HUES48 (cell line): Measurements from ENCODE around the gene PIGS.
"Not testable (repeated sequence)": the region's sequence is repeated elsewhere in the genome, so short reads cannot be mapped to it uniquely, and the experiment has no call there.

Experiments used
- H3K27ac ChIP-seq: one replicate; pipeline ENCODE4 v1.7.0; 2013; ENCODE audit warnings: low read depth, low read length, inconsistent platforms
- H3K27me3 ChIP-seq: 2 replicates; pipeline ENCODE4 v1.6.1; 2013; ENCODE audit warnings: mild to moderate bottlenecking, low read length; ENCODE audit not compliant: control insufficient read depth, insufficient read depth
- H3K36me3 ChIP-seq: 2 replicates; pipeline ENCODE4 v1.6.1; 2013; ENCODE audit warnings: low read length; ENCODE audit not compliant: control insufficient read depth, insufficient read depth
- H3K4me1 ChIP-seq: 2 replicates; pipeline ENCODE4 v1.6.1; 2013; ENCODE audit warnings: mild to moderate bottlenecking, low read length; ENCODE audit not compliant: control insufficient read depth, insufficient read depth
- H3K4me3 ChIP-seq: 2 replicates; pipeline ENCODE4 v1.5.1; 2013; ENCODE audit warnings: mild to moderate bottlenecking, low read depth, low read length
- H3K9ac ChIP-seq: 2 replicates; pipeline ENCODE4 v1.6.1; 2013; ENCODE audit warnings: mild to moderate bottlenecking, low read depth, low read length, moderate library complexity
- H3K9me3 ChIP-seq: 2 replicates; pipeline ENCODE4 v1.6.1; 2013; ENCODE audit warnings: low read length; ENCODE audit not compliant: control insufficient read depth, insufficient read depth

PIGS gene

GRCh38 chr17:28527859-28528258 is 43.5 kb downstream of the PIGS start:
- Histone ChIP-seq H3K27ac (no peak overlapping the region), H3K9ac (no peak overlapping the region), H3K27me3 (no peaks in the 10 kb centered on the region), H3K9me3 (no peaks in the 10 kb centered on the region), H3K4me1 (no peaks in the 10 kb centered on the region), H3K36me3 (no peaks in the 10 kb centered on the region), H3K4me3 (no peak overlapping the region)

DNA sequence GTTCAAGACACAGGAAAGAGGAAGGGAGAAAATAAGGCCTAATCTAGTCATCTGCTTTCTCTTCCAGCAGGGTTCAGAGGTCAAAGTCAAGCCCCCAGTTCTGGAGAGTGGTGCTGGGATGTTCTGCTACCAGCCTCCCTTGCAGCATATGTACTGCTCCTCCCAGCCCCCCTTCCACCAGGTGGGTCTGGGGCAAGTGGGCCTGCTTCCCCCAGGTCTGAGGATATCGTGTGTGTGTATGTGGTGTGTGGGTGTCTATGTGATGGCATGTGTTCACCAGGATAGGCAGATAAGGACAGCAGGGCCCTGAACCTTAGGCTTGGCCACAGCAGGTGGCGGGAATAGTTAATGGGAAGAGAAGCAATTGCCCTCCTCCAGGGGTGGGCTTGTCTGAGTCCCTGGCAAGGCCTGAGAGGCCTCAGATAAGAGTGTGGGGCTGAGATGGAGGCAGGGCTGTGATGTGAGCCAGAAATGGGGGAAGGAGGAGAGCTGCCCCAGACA is 44.1 kb downstream of the PIGS start:
- Histone ChIP-seq H3K36me3 (no peaks in the 10 kb centered on the region), H3K27me3 (no peaks in the 10 kb centered on the region), H3K9me3 (no peaks in the 10 kb centered on the region), H3K9ac (no peak overlapping the region), H3K27ac (no peak overlapping the region), H3K4me3 (no peak overlapping the region), H3K4me1 (no peaks in the 10 kb centered on the region)

GRCh38 chr17:28526381-28526780 is 44.9 kb downstream of the PIGS start:
- Histone ChIP-seq H3K9me3 (no peaks in the 10 kb centered on the region), H3K27ac (no peak overlapping the region), H3K36me3 (no peaks in the 10 kb centered on the region), H3K4me1 (no peaks in the 10 kb centered on the region), H3K27me3 (no peaks in the 10 kb centered on the region), H3K9ac (no peak overlapping the region), H3K4me3 (no peak overlapping the region)

GRCh38 chr17:28524476-28525424 is 46.6 kb downstream of the PIGS start:
- H3K9me3 ChIP-seq: no peaks in the 10 kb centered on the region
- no peak overlapping the region for H3K9ac ChIP-seq
- H3K4me3 ChIP-seq: no peak overlapping the region
- no peaks in the 10 kb centered on the region for H3K4me1 ChIP-seq
- no peaks in the 10 kb centered on the region for H3K36me3 ChIP-seq
- H3K27me3 ChIP-seq: no peaks in the 10 kb centered on the region
- no peak overlapping the region for H3K27ac ChIP-seq

GRCh38 chr17:28523876-28524275 is 47.4 kb downstream of the PIGS start:
- Histone ChIP-seq H3K4me3 (no peak overlapping the region), H3K9ac (no peak overlapping the region), H3K27me3 (no peaks in the 10 kb centered on the region), H3K4me1 (no peaks in the 10 kb centered on the region), H3K9me3 (no peaks in the 10 kb centered on the region), H3K27ac (no peak overlapping the region), H3K36me3 (no peaks in the 10 kb centered on the region)

DNA sequence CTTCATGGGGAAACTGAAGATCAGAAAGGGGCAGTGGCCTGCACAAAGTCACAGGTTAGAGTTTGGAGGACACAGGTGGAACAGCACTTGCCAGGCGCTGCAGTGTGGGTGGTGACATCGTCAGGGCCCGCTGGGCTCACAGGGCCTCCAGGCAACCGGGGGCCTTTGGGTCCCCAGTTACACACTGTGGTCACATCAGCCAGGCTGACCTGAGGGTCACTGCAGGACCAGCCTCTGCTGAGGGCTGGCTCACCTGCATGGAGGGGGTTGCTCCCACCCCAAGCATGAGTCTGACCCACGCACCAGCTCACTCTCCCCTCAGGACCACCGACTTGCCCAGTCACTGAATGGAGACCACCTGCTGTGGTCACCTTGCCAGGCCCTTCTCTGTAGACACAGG is 48.1 kb downstream of the PIGS start:
- Histone ChIP-seq H3K9me3 (no peaks in the 10 kb centered on the region), H3K36me3 (no peaks in the 10 kb centered on the region), H3K27me3 (no peaks in the 10 kb centered on the region), H3K27ac (no peak overlapping the region), H3K4me3 (no peak overlapping the region), H3K9ac (no peak overlapping the region), H3K4me1 (no peaks in the 10 kb centered on the region)

GRCh38 chr17:28522281-28522680 is 49.0 kb downstream of the PIGS start:
- not testable (repeated sequence) for H3K9me3 ChIP-seq, H3K4me1 ChIP-seq, H3K27me3 ChIP-seq, H3K9ac ChIP-seq, H3K36me3 ChIP-seq, H3K4me3 ChIP-seq, H3K27ac ChIP-seq

GRCh38 chr17:28521311-28522085 is 49.8 kb downstream of the PIGS start:
- no peak overlapping the region for H3K4me3 ChIP-seq
- H3K9me3 ChIP-seq: no peaks in the 10 kb centered on the region

DNA sequence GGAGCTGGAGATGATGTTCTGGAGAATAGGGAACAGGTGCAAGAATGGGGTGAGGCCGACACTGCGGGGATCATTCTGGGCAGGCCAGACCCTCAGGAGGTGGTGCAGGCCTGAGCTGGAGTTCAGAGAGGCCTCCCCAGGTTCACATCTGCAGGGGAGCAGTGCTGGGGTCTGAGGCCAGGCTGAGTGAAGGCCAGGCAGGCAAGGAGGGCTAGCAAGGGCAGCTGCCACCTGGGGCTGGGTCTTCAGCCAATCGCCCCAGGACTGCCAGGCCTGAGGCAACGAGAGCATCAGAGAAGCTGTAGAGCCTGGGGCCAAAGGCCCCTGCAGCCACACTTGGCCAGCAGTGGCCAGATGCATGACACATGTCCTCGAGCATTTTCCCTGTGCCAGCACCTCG is 50.6 kb downstream of the PIGS start:
- Histone ChIP-seq H3K4me1 (no peaks in the 10 kb centered on the region), H3K9me3 (no peaks in the 10 kb centered on the region), H3K9ac (no peak overlapping the region), H3K27me3 (no peaks in the 10 kb centered on the region), H3K4me3 (no peak overlapping the region), H3K27ac (no peak overlapping the region), H3K36me3 (no peaks in the 10 kb centered on the region)

More at GRCh38 chr17:28521311-28522085, 49.8 kb downstream of the PIGS start:
- Histone ChIP-seq H3K36me3 (no peaks in the 10 kb centered on the region), H3K4me1 (no peaks in the 10 kb centered on the region), H3K27me3 (no peaks in the 10 kb centered on the region), H3K27ac (no peak overlapping the region), H3K9ac (no peak overlapping the region)

- Histone ChIP-seq H3K4me1 (no peaks in the 10 kb centered on the region), H3K27me3 (no peaks in the 10 kb centered on the region), H3K27ac (no peak overlapping the region), H3K36me3 (no peaks in the 10 kb centered on the region), H3K4me3 (no peak overlapping the region), H3K9me3 (no peaks in the 10 kb centered on the region), H3K9ac (no peak overlapping the region)
These were observed 52.1 kb downstream of the PIGS start for GRCh38 chr17:28519236-28519635.

GRCh38 chr17:28518578-28518977 is 52.7 kb downstream of the PIGS start:
- H3K27ac ChIP-seq: no peak overlapping the region
- H3K36me3 ChIP-seq: no peaks in the 10 kb centered on the region
- H3K4me3 ChIP-seq: no peak overlapping the region
- H3K9ac ChIP-seq: no peak overlapping the region
- no peaks in the 10 kb centered on the region for H3K9me3 ChIP-seq
- no peaks in the 10 kb centered on the region for H3K27me3 ChIP-seq
- no peaks in the 10 kb centered on the region for H3K4me1 ChIP-seq
